ENCODE data around the gene ABO.
"Not testable (repeated sequence)": the region's sequence is repeated elsewhere in the genome, so short reads cannot be mapped to it uniquely, and the experiment has no call there.

ABO gene

DNA sequence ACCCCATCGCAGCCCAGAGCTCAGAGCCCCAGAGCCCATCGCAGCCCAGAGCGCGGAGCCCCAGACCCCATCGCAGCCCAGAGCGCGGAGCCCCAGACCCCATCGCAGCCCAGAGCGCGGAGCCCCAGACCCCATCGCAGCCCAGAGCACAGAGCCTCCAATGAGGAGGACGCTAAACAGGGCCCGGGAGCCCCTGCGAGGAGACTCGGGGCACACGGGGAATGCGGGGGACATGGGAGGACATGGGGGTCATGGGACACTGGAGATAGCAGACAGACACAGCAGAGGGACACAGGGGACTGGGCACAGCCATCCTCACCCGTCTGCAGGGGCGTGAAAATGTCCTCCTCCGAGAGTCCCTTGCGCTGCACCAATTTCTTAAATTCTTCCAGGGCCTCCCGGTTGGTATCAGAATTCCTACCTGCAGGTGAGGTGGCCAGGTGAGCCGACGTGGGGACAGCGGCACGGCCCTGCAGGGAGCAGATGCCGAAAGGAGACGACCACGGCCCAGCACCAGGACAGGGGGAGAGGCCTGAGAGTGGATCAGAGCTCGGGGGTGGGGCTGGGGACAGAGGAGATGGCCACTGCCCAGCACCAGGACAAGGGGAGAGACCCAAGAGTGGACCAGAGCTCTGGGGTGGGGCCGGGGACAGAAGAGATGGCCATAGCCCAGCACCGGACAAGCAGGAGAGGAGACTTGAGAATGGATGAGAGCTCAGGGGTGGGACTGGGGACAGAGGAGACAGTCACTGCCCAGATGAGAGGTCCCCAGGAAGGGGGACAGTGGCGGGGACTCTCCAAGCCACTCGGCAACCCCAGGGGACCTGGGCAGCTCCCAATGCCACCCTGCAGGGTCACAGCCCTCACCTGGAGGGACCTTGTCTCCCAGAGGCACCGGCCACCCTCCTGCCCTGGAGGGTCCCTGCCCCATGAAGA, 68.7 kb downstream of the ABO start:
- no peak for DNase-seq (ENCODE audit: low read depth, low spot score)

DNA sequence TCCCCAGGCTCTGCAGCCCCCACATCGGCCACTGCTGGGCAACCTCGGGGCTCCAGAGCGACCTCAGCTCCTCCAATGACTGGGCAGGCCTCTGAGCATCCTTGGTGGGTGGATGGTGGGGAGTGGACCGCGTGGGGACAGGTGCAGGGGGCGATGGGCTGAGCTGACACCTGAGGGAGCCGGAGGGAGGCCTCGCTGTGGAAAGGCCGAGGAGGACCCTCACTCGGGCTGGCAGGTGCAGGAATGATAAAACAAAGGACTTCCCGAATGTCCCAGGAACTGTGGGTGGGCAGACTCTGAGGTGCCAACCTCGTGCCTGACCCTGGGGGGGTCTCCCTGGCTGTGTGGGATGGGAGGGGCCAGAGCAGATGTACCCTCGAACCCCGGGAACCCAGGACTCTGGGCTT, 69.5 kb downstream of the ABO start:
- DNase-seq (ENCODE audit: low read depth, low spot score), result not testable (repeated sequence)

Data from activated CD4-positive, CD25-positive, alpha-beta regulatory T cell treated with anti-CD3 and anti-CD28 coated beads, Interleukin-2, amount 50 U/mL, for 16 hours (primary cell).